OCI-LY1 (cell line): ENCODE results near the gene MICALL2.

Experiments used
- H2AFZ ChIP-seq: fragments of 200-600 bp; sonication (generic), shearing (Covaris generic); 2 replicates; pipeline ENCODE4 v1.6.0; 2014; ENCODE audit warnings: antibody characterized with exemption, mild to moderate bottlenecking, low read length
- H3F3A ChIP-seq: fragments of 200-600 bp; sonication (generic), shearing (Covaris generic); 2 replicates; pipeline ENCODE4 v1.6.0; 2014; ENCODE audit warnings: mild to moderate bottlenecking, antibody characterized with exemption, low read length, moderate library complexity; ENCODE audit not compliant: insufficient read depth
- H3K27ac ChIP-seq: fragments of 200-600 bp; sonication (generic); 2 replicates; pipeline ENCODE4 v1.5.1; 2014; ENCODE audit warnings: low read length, mixed run types, mild to moderate bottlenecking, low read depth; ENCODE audit not compliant: poor library complexity, severe bottlenecking
- H3K27me3 ChIP-seq: fragments of 200-600 bp; sonication (generic); 2 replicates; pipeline ENCODE4 v1.6.0; 2014; ENCODE audit warnings: antibody characterized with exemption, mild to moderate bottlenecking, low read length, moderate library complexity; ENCODE audit not compliant: insufficient read depth
- H3K36me3 ChIP-seq: fragments of 200-600 bp; sonication (generic); 2 replicates; pipeline ENCODE4 v1.6.1; 2014; ENCODE audit warnings: mild to moderate bottlenecking, antibody characterized with exemption, low read length, moderate library complexity, mixed read lengths; ENCODE audit not compliant: insufficient read depth
- H3K4me1 ChIP-seq: fragments of 200-600 bp; sonication (generic); 2 replicates; pipeline ENCODE4 v1.5.1; 2014; ENCODE audit warnings: mild to moderate bottlenecking, low read length, moderate library complexity; ENCODE audit not compliant: insufficient read depth, severe bottlenecking
- H3K4me2 ChIP-seq: fragments of 200-600 bp; sonication (generic), shearing (Covaris generic); 2 replicates; pipeline ENCODE4 v1.6.1; 2014; ENCODE audit warnings: low read length
- H3K4me3 ChIP-seq: fragments of 200-600 bp; sonication (generic); 2 replicates; pipeline ENCODE4 v1.5.1; 2014; ENCODE audit warnings: low read length, low read depth, mild to moderate bottlenecking, mixed read lengths; ENCODE audit not compliant: poor library complexity, severe bottlenecking
- H3K79me2 ChIP-seq: fragments of 200-600 bp; shearing (Covaris generic); 2 replicates; pipeline ENCODE4 v1.6.1; 2016; ENCODE audit warnings: mixed run types, low read length, mixed read lengths; ENCODE audit not compliant: insufficient read depth
- H3K9ac ChIP-seq: fragments of 200-600 bp; sonication (generic), shearing (Covaris generic); 2 replicates; pipeline ENCODE4 v1.6.1; 2014; ENCODE audit warnings: mild to moderate bottlenecking, low read length, mixed read lengths
- H3K9me2 ChIP-seq: fragments of 200-600 bp; sonication (generic), shearing (Covaris generic); 2 replicates; pipeline ENCODE4 v1.6.1; 2014; ENCODE audit warnings: low read depth, mild to moderate bottlenecking, low read length, mixed read lengths
- H3K9me3 ChIP-seq: fragments of 200-600 bp; shearing (Covaris generic); 2 replicates; pipeline ENCODE4 v1.6.1; 2014; ENCODE audit warnings: low read length, mixed read lengths
- H4K20me1 ChIP-seq: fragments of 200-600 bp; sonication (generic), shearing (Covaris generic); 2 replicates; pipeline ENCODE4 v1.6.0; 2016; ENCODE audit warnings: mild to moderate bottlenecking, low read length; ENCODE audit not compliant: insufficient read depth
- CTCF ChIP-seq: fragments of 200-600 bp; sonication (generic), shearing (Covaris generic); IDR thresholded peaks from 2 replicates; pipeline ENCODE4 v1.5.1; 2017; ENCODE audit warnings: mild to moderate bottlenecking, antibody characterized with exemption, low read length, moderate library complexity, mixed read lengths
- EZH2 ChIP-seq: fragments of 200-600 bp; sonication (generic), shearing (Covaris generic); IDR thresholded peaks from 2 replicates; pipeline ENCODE4 v1.8.0; 2017; ENCODE audit warnings: borderline replicate concordance, mixed run types, mild to moderate bottlenecking, antibody characterized with exemption, low read length, moderate library complexity, mixed read lengths

The MICALL2 gene

GRCh38 chr7:1431226-1431625, 28.0 kb downstream of the MICALL2 start:
- H3K4me1 ChIP-seq = no peaks in the 10 kb centered on the region
- no peaks in the 10 kb centered on the region for H3F3A ChIP-seq
- TF ChIP-seq CTCF = no peak
- no peak for TF ChIP-seq EZH2
- H3K4me3 ChIP-seq = no peak overlapping the region
- no peak overlapping the region for H3K4me2 ChIP-seq
- no peaks in the 10 kb centered on the region for H3K79me2 ChIP-seq
- no peaks in the 10 kb centered on the region for H3K9me3 ChIP-seq
- H2AFZ ChIP-seq = no peak overlapping the region
- H4K20me1 ChIP-seq = no peaks in the 10 kb centered on the region
- no peak overlapping the region for H3K27ac ChIP-seq
- H3K9me2 ChIP-seq = no peaks in the 10 kb centered on the region
- no peak overlapping the region for H3K9ac ChIP-seq
- no peaks in the 10 kb centered on the region for H3K27me3 ChIP-seq
- H3K36me3 ChIP-seq = no peaks in the 10 kb centered on the region

GRCh38 chr7:1430056-1430845, 29.0 kb downstream of the MICALL2 start:
- no peak overlapping the region for H3K9ac ChIP-seq
- no peak for TF ChIP-seq EZH2
- TF ChIP-seq CTCF = no peak
- H3K4me1 ChIP-seq = no peaks in the 10 kb centered on the region
- H2AFZ ChIP-seq = no peak overlapping the region
- H3F3A ChIP-seq = no peaks in the 10 kb centered on the region
- H3K36me3 ChIP-seq = no peaks in the 10 kb centered on the region
- no peak overlapping the region for H3K27ac ChIP-seq
- no peak overlapping the region for H3K4me3 ChIP-seq
- H4K20me1 ChIP-seq = no peaks in the 10 kb centered on the region
- H3K4me2 ChIP-seq = no peak overlapping the region
- H3K27me3 ChIP-seq = no peaks in the 10 kb centered on the region
- no peaks in the 10 kb centered on the region for H3K9me3 ChIP-seq
- H3K79me2 ChIP-seq = no peaks in the 10 kb centered on the region
- no peaks in the 10 kb centered on the region for H3K9me2 ChIP-seq

- H3K27me3 ChIP-seq = no peaks in the 10 kb centered on the region
- H3K79me2 ChIP-seq = no peaks in the 10 kb centered on the region
- H3K27ac ChIP-seq = no peak overlapping the region
- H3K4me1 ChIP-seq = no peaks in the 10 kb centered on the region
- no peak for TF ChIP-seq CTCF
- H3F3A ChIP-seq = no peaks in the 10 kb centered on the region
- H3K9me2 ChIP-seq = no peaks in the 10 kb centered on the region
- H3K4me3 ChIP-seq = no peak overlapping the region
- no peaks in the 10 kb centered on the region for H3K9me3 ChIP-seq
- no peak overlapping the region for H3K9ac ChIP-seq
- H3K4me2 ChIP-seq = no peak overlapping the region
- no peaks in the 10 kb centered on the region for H3K36me3 ChIP-seq
- no peak overlapping the region for H2AFZ ChIP-seq
- H4K20me1 ChIP-seq = no peaks in the 10 kb centered on the region
Measured at GRCh38 chr7:1428941-1429501, 30.2 kb downstream of the MICALL2 start.
